ENCODE data around the gene CLASRP.

Gene CLASRP

GRCh38 chr19:45087531-45087930 is 48.7 kb downstream of the CLASRP start:
- DNase-seq = no peak

GRCh38 chr19:45090034-45090433 is 51.2 kb downstream of the CLASRP start:
- no peak for DNase-seq

DNA sequence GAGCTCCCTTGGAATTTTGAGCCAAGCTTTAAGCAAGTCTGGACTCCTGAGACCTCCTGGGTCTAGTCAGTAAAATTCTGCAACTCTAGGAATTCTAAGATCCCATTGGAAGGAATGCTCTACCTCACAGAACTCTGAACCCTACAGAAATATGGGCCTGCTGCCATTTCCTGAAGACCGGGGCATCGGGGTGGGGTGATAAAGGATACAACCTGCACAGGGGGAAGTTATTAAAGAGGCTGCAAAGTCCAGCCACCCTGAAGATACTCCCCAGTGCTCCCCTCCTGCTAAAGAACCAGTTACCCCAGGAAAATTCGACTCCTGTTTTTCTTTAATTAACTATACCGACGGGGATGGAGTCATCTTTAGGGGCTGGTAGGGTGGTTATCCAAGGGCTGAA is 51.8 kb downstream of the CLASRP start:
- no peak for DNase-seq

DNA sequence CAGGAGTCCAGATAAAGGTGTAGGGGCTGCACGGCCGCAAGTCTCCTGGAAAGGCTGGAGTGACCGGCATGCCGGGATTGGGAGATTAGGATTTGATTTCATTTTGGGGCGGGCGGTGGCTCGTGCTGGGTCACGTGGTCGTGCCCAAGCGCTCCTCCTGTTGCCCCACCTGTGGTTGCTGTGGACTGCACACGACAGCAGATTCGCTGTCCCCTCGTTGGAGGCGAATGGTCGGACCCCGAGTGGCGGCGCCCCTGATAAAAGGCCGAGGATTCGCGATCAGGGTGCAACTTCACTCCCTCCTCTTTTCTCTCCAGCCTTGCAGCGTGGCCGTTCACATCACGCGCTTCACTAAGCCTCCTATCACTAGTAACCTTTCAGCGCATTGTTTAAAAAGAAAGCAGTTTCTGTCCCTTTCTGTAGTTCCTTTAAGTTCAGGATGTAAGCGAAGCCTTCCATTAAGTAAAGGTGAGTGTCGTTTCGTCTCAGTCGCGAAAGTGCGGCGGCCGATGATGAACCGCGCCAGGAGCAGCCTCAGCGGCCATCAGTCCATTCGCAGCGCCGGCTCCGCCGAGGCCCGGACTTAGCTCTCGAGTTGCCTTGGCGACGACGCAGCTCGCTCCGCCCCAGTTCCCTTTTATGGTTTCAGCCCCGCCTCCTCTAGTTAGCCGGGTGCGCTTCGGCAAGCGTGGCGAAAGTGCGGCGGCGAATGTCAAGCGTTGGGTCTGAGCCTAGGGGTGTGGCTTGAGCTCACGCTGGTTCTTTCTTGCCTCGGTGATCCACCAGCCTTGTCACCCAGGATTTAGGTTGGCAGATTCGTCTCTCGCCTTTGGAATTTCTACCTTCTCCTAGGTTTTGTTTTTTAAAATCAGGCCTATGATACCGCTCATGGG is 52.4 kb downstream of the CLASRP start:
- peak; percentile 95 for DNase-seq

- peak; percentile 93 for DNase-seq
These were observed 54.2 kb downstream of the CLASRP start, which contains the start of gene PPP1R37 for GRCh38 chr19:45092747-45093678. PPP1R37 (plus strand) TSS chr19:45093179; CDS start chr19:45093326, 147 bp downstream.

GRCh38 chr19:45094137-45094536 is 55.3 kb downstream of the CLASRP start:
- no peak for DNase-seq

GRCh38 chr19:45094707-45095106 is 55.9 kb downstream of the CLASRP start:
- no peak for DNase-seq

DNA sequence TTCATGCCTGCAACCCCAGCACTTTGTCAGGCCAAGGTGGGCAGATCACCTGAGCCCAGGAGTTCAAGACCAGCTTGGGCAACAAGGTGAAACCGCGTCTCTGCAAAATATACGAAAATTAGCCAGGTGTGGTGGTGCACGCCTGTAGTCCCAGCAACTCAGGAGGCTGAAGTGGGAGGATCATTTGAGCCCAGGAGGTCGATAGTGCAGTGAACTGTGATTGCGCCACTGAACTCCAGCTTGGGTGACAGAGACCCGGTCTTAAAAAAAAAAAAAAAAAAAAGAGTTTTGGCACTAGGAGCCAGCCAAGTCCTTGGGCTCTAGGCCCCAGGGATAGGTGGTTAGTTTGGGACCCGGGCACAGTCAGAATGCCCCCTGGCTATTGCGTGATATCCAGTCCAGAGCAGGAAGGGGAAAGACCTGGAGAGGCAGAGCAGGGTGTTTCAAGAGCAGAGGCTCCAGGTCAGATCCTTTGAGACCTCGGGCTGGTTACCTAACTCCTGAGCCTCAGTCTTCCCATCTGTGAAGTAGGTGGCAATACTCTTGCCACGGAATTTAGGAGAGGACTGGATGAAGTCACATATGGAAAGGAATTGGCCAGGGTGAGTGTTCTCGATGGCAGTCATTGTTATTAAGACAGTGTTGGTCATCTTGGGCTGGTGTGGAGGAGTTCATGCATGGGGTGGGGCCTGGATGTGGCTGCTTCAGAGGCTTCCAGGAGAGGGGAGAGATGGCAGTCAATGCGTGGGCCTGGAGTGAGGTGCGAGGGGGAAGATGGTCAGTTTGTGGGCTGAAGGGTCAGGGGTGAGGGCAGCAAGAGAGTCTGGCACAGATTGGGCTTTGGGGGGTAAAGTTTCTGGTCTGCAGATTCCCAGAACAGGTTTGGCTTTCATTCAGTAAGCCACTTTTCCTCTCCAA is 56.9 kb downstream of the CLASRP start:
- DNase-seq = no peak

GRCh38 chr19:45096700-45097099 is 57.9 kb downstream of the CLASRP start:
- DNase-seq = no peak

- DNase-seq = no peak
These were observed 58.6 kb downstream of the CLASRP start for GRCh38 chr19:45097450-45097775.

DNA sequence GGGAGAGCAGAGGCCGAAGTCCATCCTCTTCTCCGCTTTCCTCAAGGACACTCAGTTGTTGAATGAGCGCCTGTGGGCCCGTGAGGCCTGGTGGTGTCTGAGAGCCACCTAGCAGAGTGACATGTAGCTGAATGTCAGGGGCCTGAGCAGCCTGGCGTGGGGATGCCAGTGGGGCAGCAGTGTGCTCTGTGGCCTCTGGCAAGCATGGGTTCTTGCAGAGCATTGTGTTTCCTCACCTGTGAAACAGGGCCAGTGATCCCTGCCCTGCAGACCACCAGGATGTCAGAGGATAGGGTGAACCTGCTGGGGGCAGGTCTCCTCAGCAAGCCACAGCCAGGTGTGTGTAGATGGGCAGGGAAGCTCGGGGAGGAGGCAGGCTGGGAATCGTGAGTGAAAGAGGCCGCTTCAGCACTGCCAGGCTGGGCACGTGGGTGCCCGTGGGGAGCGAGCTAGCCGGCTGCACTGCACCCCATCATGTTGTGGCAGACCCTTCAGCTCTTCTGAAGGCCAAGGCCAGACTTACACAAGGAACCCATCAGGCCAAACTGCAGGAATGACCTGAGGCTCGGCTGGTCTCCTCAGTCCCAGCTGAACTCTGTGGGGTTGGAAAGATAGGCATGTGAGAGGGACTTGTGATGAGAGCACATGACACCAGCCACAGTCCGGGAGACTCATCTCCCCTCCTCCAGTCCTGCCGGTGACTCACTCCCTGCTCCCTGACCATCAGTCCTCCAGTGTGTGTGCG is 59.1 kb downstream of the CLASRP start:
- DNase-seq = no peak

- no peak for DNase-seq
These were observed 59.9 kb downstream of the CLASRP start for GRCh38 chr19:45098521-45099466.

DNA sequence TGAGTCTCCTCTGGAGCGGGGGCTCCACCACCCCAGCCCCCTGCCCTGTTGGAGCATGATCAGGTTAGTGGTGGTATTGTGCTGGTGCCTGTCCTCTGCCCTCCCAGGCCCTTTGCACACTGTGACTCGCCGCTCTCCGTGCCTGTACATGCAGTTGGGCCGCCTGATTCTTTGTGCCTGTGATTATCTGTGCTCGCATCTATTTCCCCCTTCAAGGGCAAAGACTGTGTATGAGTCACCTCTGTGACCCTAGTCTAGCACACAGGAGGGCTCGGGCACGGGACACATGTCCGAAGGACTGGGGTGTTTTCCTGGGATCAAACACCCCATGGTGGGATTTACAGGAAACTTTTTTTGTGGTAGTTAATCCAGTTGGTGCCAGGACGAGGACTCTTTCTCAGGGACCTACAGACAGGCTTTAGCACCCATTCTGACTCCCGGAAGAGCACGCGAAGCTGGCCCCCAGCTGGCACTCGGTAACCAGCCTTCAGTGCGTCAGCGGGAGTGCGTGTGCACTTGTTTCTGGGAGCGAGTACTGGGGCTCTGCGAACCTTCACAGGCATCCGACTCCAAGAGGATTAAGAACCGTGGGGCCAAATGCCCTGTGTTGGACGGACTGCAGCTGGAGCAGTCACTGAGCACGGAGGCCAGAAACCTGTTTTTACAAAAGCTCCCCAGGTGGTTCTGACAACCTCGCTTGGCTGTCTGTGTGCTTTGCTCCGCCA is 60.8 kb downstream of the CLASRP start:
- DNase-seq = no peak

- no peak for DNase-seq
These were observed 61.4 kb downstream of the CLASRP start for GRCh38 chr19:45100201-45100600.

DNA sequence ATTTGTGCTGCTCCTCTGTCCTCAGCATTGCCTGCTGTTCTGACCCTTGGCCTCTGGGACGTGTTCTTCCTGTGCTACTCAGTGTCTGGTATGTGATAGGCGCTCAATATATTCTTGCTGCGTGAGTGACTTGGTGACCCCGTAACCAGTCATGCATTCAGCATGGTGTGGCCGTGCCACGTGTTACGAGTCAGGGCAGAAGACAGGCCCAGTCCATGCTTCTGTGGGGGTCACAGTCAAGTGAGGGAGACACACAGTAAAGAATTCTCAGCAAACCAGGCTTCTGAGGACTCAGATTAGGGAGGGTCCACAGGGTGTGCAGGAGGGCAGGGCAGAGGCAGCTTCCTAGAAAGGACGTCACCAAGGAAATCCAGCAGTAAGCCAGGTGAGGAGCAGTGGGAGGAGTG is 62.0 kb downstream of the CLASRP start:
- DNase-seq = no peak

GRCh38 chr19:45101806-45102205 is 63.0 kb downstream of the CLASRP start:
- no peak for DNase-seq

DNA sequence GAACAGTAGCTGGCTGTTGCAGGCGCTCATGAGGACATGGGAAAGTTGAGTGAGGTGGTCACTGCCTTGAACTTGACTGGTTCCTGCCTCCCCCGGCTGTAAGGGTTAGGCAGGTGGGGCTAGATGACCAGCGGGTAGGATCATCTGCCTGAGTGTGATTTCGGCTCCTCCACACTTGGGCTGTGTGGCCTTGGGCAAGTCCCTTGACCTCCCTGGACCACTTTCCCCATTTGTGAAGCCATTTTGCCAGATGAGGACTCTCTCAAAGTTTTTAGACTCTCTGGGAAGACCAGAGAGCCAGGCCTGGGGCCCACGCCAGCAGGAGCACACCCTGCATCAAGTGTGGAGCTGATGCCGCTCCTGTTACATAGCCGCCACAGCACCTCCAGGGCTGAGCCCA is 63.6 kb downstream of the CLASRP start:
- no peak for DNase-seq

GRCh38 chr19:45103156-45103507 is 64.3 kb downstream of the CLASRP start:
- DNase-seq = no peak

DNA sequence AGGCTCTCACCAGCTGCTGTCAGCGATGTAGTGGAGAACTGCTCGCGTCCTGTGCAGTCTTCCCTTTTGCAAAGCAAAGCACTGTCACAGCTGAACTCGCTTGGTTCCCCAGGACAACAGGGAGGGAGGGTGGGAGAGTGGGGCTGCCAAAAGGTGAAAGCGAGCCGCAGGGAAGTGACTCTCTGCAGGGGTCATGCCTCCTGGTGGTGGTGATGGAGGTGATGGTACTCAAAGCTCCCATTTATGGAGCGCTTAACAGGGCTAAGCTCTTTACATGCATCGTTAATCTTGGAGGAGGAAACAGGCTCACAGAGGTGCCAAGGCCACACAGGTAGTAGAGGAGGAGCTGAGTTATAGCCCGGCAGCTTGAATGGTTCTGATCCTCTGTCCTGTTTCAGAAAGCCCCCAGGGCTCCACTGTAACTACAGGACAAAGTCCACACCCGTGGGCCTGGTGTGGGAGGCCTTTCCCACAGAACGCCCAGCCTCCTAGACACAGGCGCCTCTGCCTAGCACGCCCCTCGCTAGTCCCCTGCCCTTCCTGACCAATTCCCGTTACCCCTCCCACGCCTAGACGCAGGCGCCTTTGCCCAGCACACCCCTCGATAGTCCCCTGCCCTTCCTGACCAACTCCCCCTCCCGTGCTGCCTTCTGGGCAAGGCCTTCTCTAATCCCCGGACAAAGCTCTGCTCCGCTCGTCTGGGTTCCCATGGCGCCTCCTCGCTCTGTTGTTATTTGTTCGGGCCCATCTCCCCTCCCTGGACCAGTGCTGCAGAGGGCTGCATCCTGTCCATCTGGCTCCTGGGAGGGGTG is 64.9 kb downstream of the CLASRP start:
- DNase-seq = no peak
